ENCODE data around the gene LTF. TPM values are rescaled to one million over a fixed set of nuclear protein-coding genes. Genes with fewer than 3 reads are reported as not detected.
"Not testable (repeated sequence)": the region's sequence is repeated elsewhere in the genome, so short reads cannot be mapped to it uniquely, and the experiment has no call there.

LTF gene
- total RNA-seq, 2 donors from 2014 or later: not detected

- not testable (repeated sequence) for H3K9me3 Mint-ChIP-seq, H3K4me3 Mint-ChIP-seq, H3K27ac Mint-ChIP-seq
Observed at GRCh38 chr3:46427404-46427803, 37.3 kb downstream of the LTF start.

GRCh38 chr3:46426476-46426875 is 38.2 kb downstream of the LTF start:
- H3K36me3 Mint-ChIP-seq (ENCODE audit: low read depth); ATAC-seq (replicated peaks); H3K4me1 Mint-ChIP-seq; H3K9me3 Mint-ChIP-seq; H3K4me3 Mint-ChIP-seq; H3K27me3 Mint-ChIP-seq; H3K27ac Mint-ChIP-seq: not testable (repeated sequence)

More at GRCh38 chr3:46427404-46427803, 37.3 kb downstream of the LTF start:
- H3K4me1 Mint-ChIP-seq; H3K36me3 Mint-ChIP-seq (ENCODE audit: low read depth); H3K27me3 Mint-ChIP-seq; ATAC-seq (replicated peaks): not testable (repeated sequence)

GRCh38 chr3:46423588-46423987 is 41.1 kb downstream of the LTF start:
- Mint-ChIP-seq H3K9me3 (no peaks in the 10 kb centered on the region), H3K4me1 (no peaks in the 10 kb centered on the region)
- ATAC-seq (replicated peaks): no peak

GRCh38 chr3:46422617-46423016 is 42.1 kb downstream of the LTF start:
- Mint-ChIP-seq H3K4me3 (no peak overlapping the region), H3K27me3 (no peaks in the 10 kb centered on the region), H3K36me3 (ENCODE audit: low read depth) (no peaks in the 10 kb centered on the region), H3K4me1 (no peaks in the 10 kb centered on the region), H3K9me3 (no peaks in the 10 kb centered on the region), H3K27ac (no peak overlapping the region)
- no peak for ATAC-seq (replicated peaks)

More at GRCh38 chr3:46423588-46423987, 41.1 kb downstream of the LTF start:
- Mint-ChIP-seq H3K36me3 (ENCODE audit: low read depth) (no peaks in the 10 kb centered on the region), H3K4me3 (no peak overlapping the region), H3K27ac (no peak overlapping the region), H3K27me3 (no peaks in the 10 kb centered on the region)

GRCh38 chr3:46420931-46421330 is 43.8 kb downstream of the LTF start:
- no peaks in the 10 kb centered on the region for H3K9me3 Mint-ChIP-seq
- H3K4me1 Mint-ChIP-seq: no peaks in the 10 kb centered on the region
- H3K4me3 Mint-ChIP-seq: no peak overlapping the region
- no peaks in the 10 kb centered on the region for H3K36me3 Mint-ChIP-seq (ENCODE audit: low read depth)
- H3K27ac Mint-ChIP-seq: no peak overlapping the region
- no peak for ATAC-seq (replicated peaks)
- H3K27me3 Mint-ChIP-seq: no peaks in the 10 kb centered on the region

- Mint-ChIP-seq H3K27me3 (no peaks in the 10 kb centered on the region), H3K9me3 (no peaks in the 10 kb centered on the region), H3K27ac (no peak overlapping the region), H3K4me3 (no peak overlapping the region), H3K36me3 (ENCODE audit: low read depth) (no peaks in the 10 kb centered on the region), H3K4me1 (no peaks in the 10 kb centered on the region)
- no peak for ATAC-seq (replicated peaks)
Observed at GRCh38 chr3:46419816-46420215, 44.9 kb downstream of the LTF start.

- H3K36me3 Mint-ChIP-seq (ENCODE audit: low read depth): no peaks in the 10 kb centered on the region
- H3K27me3 Mint-ChIP-seq: no peaks in the 10 kb centered on the region
- H3K4me1 Mint-ChIP-seq: no peaks in the 10 kb centered on the region
- H3K9me3 Mint-ChIP-seq: no peaks in the 10 kb centered on the region
- ATAC-seq (replicated peaks): no peak
- H3K27ac Mint-ChIP-seq: no peak overlapping the region
- H3K4me3 Mint-ChIP-seq: no peak overlapping the region
Observed at GRCh38 chr3:46417841-46418611, 46.7 kb downstream of the LTF start.

- H3K4me3 Mint-ChIP-seq: no peak overlapping the region
- H3K27me3 Mint-ChIP-seq: no peaks in the 10 kb centered on the region
- no peaks in the 10 kb centered on the region for H3K36me3 Mint-ChIP-seq (ENCODE audit: low read depth)
- no peaks in the 10 kb centered on the region for H3K4me1 Mint-ChIP-seq
- H3K27ac Mint-ChIP-seq: no peak overlapping the region
- no peak for ATAC-seq (replicated peaks)
- H3K9me3 Mint-ChIP-seq: no peaks in the 10 kb centered on the region
Observed at GRCh38 chr3:46416811-46417510, 47.7 kb downstream of the LTF start.

GRCh38 chr3:46416125-46416810 is 48.4 kb downstream of the LTF start:
- ATAC-seq (replicated peaks): no peak

GRCh38 chr3:46414739-46415138 is 50.0 kb downstream of the LTF start:
- no peak for ATAC-seq (replicated peaks)
- Mint-ChIP-seq H3K9me3 (no peaks in the 10 kb centered on the region), H3K36me3 (ENCODE audit: low read depth) (no peaks in the 10 kb centered on the region), H3K4me1 (no peaks in the 10 kb centered on the region), H3K27me3 (peaks cover 4% of the 10 kb centered on the region), H3K4me3 (no peak overlapping the region), H3K27ac (no peak overlapping the region)

More at GRCh38 chr3:46416125-46416810, 48.4 kb downstream of the LTF start:
- Mint-ChIP-seq H3K36me3 (ENCODE audit: low read depth) (no peaks in the 10 kb centered on the region), H3K4me1 (no peaks in the 10 kb centered on the region), H3K4me3 (no peak overlapping the region), H3K27ac (no peak overlapping the region), H3K9me3 (no peaks in the 10 kb centered on the region), H3K27me3 (no peaks in the 10 kb centered on the region)

- Mint-ChIP-seq H3K27me3 (peaks cover 4% of the 10 kb centered on the region), H3K27ac (no peak overlapping the region), H3K36me3 (ENCODE audit: low read depth) (no peaks in the 10 kb centered on the region), H3K9me3 (no peaks in the 10 kb centered on the region), H3K4me1 (no peaks in the 10 kb centered on the region), H3K4me3 (no peak overlapping the region)
- no peak for ATAC-seq (replicated peaks)
Observed at GRCh38 chr3:46413951-46414350, 50.8 kb downstream of the LTF start.

- no peak overlapping the region for H3K4me3 Mint-ChIP-seq
- no peaks in the 10 kb centered on the region for H3K36me3 Mint-ChIP-seq (ENCODE audit: low read depth)
- H3K27ac Mint-ChIP-seq: no peak overlapping the region
- H3K4me1 Mint-ChIP-seq: no peaks in the 10 kb centered on the region
- no peaks in the 10 kb centered on the region for H3K9me3 Mint-ChIP-seq
- ATAC-seq (replicated peaks): no peak
- H3K27me3 Mint-ChIP-seq: peaks cover 4% of the 10 kb centered on the region
Observed at GRCh38 chr3:46412786-46413298, 51.9 kb downstream of the LTF start.

- no peak for ATAC-seq (replicated peaks)
- no peak overlapping the region for H3K4me3 Mint-ChIP-seq
- no peaks in the 10 kb centered on the region for H3K36me3 Mint-ChIP-seq (ENCODE audit: low read depth)
- H3K27me3 Mint-ChIP-seq: peaks cover 4% of the 10 kb centered on the region
- H3K4me1 Mint-ChIP-seq: no peaks in the 10 kb centered on the region
- H3K27ac Mint-ChIP-seq: no peak overlapping the region
- no peaks in the 10 kb centered on the region for H3K9me3 Mint-ChIP-seq
Observed at GRCh38 chr3:46411271-46411670, 53.4 kb downstream of the LTF start.

- H3K27me3 Mint-ChIP-seq: peaks cover 4% of the 10 kb centered on the region
- H3K4me3 Mint-ChIP-seq: no peak overlapping the region
- no peak for ATAC-seq (replicated peaks)
- H3K4me1 Mint-ChIP-seq: no peaks in the 10 kb centered on the region
- H3K9me3 Mint-ChIP-seq: no peaks in the 10 kb centered on the region
- no peaks in the 10 kb centered on the region for H3K36me3 Mint-ChIP-seq (ENCODE audit: low read depth)
- H3K27ac Mint-ChIP-seq: no peak overlapping the region
Observed at GRCh38 chr3:46410669-46411068, 54.0 kb downstream of the LTF start.

All from activated T-helper 17 cell treated with anti-CD3 and anti-CD28 coated beads, Interleukin-2, amount 50 U/mL, for 72 hours (primary cell).